ENCODE data around the gene PTBP1. TPM values are rescaled to one million over a fixed set of nuclear protein-coding genes. Genes with fewer than 3 reads are reported as not detected.

The PTBP1 gene
- total and polyA plus RNA-seq, 9 of the 15 experiments (the other 6 are each of a cell fraction or from before 2014, with no cell fraction given), result 14.0 to 759 (median 234) TPM

DNA sequence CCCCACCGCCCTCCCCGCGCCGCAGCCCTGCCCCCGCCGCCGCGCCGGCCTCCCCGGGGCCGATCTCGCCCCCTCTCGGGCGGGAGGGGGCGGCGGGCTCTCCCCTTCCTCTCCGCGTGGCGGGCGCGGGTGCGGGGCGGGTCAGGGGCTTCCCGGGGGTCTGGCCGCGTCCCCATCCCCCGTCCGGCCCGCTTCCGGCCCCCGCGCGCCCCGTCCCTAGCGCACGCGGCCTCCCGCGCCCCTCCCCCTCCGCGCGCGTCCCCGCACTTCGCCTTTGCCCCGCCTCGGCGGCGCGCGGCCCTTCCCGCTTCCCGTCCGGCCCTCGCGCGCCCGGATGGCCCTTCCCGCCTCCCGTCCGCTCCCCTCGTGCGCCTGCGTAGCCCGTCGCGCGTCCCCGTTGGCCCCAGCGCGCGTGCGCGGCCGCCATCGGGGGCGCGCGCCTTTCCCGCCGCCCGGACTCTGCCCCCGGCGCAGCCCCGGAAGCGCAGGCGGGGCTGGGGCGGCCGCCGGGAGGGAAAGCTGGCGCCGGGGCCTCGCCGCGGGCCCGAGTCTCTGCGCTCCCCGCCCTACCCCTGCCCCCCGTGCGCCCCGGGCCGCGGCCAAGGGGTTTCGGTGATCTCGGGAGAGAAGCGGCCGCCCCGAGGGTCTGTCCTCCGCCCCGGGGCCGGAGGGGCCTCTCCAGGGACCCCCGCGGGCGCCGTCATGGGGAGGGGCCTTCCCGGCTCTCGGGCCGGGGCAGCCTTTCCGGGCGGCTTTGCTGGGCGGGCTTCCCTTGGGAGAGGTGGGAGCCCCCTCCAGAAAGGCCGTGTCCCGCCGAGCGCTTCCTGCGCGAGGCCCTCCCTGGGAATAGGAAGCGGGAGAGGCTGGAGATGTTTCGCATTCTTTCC is 519 bp downstream of the PTBP1 start (continued):
- TF ChIP-seq, protein P1, sequence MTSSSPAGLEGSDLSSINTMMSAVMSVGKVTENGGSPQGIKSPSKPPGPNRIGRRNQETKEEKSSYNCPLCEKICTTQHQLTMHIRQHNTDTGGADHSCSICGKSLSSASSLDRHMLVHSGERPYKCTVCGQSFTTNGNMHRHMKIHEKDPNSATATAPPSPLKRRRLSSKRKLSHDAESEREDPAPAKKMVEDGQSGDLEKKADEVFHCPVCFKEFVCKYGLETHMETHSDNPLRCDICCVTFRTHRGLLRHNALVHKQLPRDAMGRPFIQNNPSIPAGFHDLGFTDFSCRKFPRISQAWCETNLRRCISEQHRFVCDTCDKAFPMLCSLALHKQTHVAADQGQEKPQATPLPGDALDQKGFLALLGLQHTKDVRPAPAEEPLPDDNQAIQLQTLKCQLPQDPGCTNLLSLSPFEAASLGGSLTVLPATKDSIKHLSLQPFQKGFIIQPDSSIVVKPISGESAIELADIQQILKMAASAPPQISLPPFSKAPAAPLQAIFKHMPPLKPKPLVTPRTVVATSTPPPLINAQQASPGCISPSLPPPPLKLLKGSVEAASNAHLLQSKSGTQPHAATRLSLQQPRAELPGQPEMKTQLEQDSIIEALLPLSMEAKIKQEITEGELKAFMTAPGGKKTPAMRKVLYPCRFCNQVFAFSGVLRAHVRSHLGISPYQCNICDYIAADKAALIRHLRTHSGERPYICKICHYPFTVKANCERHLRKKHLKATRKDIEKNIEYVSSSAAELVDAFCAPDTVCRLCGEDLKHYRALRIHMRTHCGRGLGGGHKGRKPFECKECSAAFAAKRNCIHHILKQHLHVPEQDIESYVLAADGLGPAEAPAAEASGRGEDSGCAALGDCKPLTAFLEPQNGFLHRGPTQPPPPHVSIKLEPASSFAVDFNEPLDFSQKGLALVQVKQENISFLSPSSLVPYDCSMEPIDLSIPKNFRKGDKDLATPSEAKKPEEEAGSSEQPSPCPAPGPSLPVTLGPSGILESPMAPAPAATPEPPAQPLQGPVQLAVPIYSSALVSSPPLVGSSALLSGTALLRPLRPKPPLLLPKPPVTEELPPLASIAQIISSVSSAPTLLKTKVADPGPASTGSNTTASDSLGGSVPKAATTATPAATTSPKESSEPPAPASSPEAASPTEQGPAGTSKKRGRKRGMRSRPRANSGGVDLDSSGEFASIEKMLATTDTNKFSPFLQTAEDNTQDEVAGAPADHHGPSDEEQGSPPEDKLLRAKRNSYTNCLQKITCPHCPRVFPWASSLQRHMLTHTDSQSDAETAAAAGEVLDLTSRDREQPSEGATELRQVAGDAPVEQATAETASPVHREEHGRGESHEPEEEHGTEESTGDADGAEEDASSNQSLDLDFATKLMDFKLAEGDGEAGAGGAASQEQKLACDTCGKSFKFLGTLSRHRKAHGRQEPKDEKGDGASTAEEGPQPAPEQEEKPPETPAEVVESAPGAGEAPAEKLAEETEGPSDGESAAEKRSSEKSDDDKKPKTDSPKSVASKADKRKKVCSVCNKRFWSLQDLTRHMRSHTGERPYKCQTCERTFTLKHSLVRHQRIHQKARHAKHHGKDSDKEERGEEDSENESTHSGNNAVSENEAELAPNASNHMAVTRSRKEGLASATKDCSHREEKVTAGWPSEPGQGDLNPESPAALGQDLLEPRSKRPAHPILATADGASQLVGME (CRISPR knock-in tag; IDR thresholded peaks at IDR 0.05), result no peak
- no peak for TF ChIP-seq TEAD1 (CRISPR knock-in tag; IDR thresholded peaks at IDR 0.05)
- no peak for TF ChIP-seq FOS (IDR thresholded peaks at IDR 0.05; ENCODE audit: extremely low read depth, insufficient read length)
- no peak for TF ChIP-seq CCAR2 (IDR thresholded peaks at IDR 0.05; ENCODE audit: low read depth, low read length)
- no peak for TF ChIP-seq GATAD2A (IDR thresholded peaks at IDR 0.05)
- TF ChIP-seq, protein P2, sequence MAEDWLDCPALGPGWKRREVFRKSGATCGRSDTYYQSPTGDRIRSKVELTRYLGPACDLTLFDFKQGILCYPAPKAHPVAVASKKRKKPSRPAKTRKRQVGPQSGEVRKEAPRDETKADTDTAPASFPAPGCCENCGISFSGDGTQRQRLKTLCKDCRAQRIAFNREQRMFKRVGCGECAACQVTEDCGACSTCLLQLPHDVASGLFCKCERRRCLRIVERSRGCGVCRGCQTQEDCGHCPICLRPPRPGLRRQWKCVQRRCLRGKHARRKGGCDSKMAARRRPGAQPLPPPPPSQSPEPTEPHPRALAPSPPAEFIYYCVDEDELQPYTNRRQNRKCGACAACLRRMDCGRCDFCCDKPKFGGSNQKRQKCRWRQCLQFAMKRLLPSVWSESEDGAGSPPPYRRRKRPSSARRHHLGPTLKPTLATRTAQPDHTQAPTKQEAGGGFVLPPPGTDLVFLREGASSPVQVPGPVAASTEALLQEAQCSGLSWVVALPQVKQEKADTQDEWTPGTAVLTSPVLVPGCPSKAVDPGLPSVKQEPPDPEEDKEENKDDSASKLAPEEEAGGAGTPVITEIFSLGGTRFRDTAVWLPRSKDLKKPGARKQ (CRISPR knock-in tag; IDR thresholded peaks at IDR 0.05), result no peak
- TF ChIP-seq, protein P3, sequence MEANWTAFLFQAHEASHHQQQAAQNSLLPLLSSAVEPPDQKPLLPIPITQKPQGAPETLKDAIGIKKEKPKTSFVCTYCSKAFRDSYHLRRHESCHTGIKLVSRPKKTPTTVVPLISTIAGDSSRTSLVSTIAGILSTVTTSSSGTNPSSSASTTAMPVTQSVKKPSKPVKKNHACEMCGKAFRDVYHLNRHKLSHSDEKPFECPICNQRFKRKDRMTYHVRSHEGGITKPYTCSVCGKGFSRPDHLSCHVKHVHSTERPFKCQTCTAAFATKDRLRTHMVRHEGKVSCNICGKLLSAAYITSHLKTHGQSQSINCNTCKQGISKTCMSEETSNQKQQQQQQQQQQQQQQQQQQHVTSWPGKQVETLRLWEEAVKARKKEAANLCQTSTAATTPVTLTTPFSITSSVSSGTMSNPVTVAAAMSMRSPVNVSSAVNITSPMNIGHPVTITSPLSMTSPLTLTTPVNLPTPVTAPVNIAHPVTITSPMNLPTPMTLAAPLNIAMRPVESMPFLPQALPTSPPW (CRISPR knock-in tag; IDR thresholded peaks at IDR 0.05), result peak; percentile 57
- TF ChIP-seq, protein P4, sequence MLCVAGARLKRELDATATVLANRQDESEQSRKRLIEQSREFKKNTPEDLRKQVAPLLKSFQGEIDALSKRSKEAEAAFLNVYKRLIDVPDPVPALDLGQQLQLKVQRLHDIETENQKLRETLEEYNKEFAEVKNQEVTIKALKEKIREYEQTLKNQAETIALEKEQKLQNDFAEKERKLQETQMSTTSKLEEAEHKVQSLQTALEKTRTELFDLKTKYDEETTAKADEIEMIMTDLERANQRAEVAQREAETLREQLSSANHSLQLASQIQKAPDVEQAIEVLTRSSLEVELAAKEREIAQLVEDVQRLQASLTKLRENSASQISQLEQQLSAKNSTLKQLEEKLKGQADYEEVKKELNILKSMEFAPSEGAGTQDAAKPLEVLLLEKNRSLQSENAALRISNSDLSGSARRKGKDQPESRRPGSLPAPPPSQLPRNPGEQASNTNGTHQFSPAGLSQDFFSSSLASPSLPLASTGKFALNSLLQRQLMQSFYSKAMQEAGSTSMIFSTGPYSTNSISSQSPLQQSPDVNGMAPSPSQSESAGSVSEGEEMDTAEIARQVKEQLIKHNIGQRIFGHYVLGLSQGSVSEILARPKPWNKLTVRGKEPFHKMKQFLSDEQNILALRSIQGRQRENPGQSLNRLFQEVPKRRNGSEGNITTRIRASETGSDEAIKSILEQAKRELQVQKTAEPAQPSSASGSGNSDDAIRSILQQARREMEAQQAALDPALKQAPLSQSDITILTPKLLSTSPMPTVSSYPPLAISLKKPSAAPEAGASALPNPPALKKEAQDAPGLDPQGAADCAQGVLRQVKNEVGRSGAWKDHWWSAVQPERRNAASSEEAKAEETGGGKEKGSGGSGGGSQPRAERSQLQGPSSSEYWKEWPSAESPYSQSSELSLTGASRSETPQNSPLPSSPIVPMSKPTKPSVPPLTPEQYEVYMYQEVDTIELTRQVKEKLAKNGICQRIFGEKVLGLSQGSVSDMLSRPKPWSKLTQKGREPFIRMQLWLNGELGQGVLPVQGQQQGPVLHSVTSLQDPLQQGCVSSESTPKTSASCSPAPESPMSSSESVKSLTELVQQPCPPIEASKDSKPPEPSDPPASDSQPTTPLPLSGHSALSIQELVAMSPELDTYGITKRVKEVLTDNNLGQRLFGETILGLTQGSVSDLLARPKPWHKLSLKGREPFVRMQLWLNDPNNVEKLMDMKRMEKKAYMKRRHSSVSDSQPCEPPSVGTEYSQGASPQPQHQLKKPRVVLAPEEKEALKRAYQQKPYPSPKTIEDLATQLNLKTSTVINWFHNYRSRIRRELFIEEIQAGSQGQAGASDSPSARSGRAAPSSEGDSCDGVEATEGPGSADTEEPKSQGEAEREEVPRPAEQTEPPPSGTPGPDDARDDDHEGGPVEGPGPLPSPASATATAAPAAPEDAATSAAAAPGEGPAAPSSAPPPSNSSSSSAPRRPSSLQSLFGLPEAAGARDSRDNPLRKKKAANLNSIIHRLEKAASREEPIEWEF (CRISPR knock-in tag; IDR thresholded peaks at IDR 0.05), result 0 out of 2 replicates have a peak, but pooled peaks have one; percentile 38
- TF ChIP-seq, protein P5, sequence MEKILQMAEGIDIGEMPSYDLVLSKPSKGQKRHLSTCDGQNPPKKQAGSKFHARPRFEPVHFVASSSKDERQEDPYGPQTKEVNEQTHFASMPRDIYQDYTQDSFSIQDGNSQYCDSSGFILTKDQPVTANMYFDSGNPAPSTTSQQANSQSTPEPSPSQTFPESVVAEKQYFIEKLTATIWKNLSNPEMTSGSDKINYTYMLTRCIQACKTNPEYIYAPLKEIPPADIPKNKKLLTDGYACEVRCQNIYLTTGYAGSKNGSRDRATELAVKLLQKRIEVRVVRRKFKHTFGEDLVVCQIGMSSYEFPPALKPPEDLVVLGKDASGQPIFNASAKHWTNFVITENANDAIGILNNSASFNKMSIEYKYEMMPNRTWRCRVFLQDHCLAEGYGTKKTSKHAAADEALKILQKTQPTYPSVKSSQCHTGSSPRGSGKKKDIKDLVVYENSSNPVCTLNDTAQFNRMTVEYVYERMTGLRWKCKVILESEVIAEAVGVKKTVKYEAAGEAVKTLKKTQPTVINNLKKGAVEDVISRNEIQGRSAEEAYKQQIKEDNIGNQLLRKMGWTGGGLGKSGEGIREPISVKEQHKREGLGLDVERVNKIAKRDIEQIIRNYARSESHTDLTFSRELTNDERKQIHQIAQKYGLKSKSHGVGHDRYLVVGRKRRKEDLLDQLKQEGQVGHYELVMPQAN (IDR thresholded peaks at IDR 0.05; ENCODE audit: borderline replicate concordance), result no peak

Measured in K562 (cell line).